GM19035 (cell line): ENCODE data around the gene DNPH1.
A peak's percentile ranks its signal among the peaks of the same experiment; 100 is the strongest.

Source experiments
- ATAC-seq: cut with Tn5 transposase; IDR thresholded peaks from one replicate; pipeline ENCODE4 v1.9.1; 2021; ENCODE audit not compliant: unreplicated experiment

DNPH1 gene

GRCh38 chr6:43185391-43185985 lies 43.8 kb downstream of the DNPH1 start:
- no peak for ATAC-seq

- no peak for ATAC-seq
Observed at GRCh38 chr6:43184268-43184985, 44.9 kb downstream of the DNPH1 start.

DNA sequence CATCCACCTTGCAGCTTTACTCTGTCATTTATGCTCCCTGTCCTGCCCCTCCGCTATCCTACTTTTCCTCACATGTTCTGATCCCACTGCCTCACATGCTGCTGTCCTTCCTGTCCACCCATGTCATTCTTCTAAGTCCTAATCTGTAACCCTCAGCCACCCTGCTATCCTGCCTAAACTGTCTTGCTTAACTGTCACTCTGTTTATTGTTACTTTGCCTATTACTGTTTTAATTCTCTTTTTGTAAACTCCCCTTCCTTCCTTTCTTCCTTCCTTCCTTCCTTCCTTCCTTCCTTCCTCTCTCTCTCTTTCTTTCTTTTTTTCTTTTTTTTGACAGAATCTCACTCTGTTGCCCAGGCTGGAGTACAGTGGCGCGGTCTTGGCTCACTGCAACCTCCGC lies 45.8 kb downstream of the DNPH1 start:
- ATAC-seq = no peak

DNA sequence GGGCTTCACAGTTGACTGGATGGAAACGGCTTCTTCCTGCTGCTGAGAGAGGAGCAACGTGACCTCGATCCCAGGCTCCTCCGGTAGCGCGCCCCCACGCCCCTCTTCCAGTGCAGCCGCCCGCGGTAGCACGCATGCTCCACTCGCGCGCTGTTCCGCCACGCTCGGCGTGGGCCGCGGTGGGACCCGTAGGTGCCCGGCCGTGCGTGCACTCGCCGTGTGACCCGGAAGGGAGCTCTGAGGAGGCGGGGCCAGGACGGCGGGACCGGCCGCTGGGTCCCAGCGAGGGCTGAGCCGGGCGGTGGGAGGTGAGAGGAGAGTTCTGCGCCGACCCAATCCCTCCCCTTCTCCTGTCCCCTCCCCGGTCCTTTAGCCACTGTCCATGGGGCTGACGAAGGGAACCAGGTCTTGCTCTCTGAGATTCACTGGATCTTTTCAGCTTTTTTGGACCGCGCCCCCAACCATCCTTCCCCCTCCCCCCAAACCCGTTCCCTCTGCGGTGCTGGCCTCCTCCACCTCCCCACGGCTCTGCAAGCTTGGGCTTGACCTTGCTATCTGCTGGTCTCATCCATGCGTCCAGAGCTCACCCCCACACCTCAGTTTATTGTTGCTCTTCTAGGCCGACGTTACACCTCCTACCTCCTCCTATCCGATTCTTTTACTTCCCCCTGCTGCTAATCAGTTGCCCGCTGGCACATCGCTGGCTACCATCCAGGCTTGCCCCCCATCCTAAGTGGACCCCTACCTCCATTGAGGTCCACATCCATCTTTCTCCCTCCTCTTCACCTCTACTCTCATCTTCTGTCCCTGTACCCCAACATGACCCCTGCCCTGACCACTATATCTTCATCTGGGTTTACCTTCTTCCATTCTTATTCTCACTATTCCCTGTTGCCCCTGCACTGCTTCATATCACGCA lies 47.1 kb downstream of the DNPH1 start, which contains the start of gene CUL9:
TSS of gene CUL9 (plus strand) at position 255 of the 919 bp plus-strand sequence. CDS start 2,115 bp downstream, outside the sequence.
- peak; percentile 97 for ATAC-seq

GRCh38 chr6:43181621-43181941 lies 47.7 kb downstream of the DNPH1 start:
- no peak for ATAC-seq

GRCh38 chr6:43180985-43181384 lies 48.3 kb downstream of the DNPH1 start:
- no peak for ATAC-seq

GRCh38 chr6:43180058-43180457 lies 49.2 kb downstream of the DNPH1 start:
- ATAC-seq = no peak

GRCh38 chr6:43178951-43179830 lies 50.1 kb downstream of the DNPH1 start:
- ATAC-seq = no peak

DNA sequence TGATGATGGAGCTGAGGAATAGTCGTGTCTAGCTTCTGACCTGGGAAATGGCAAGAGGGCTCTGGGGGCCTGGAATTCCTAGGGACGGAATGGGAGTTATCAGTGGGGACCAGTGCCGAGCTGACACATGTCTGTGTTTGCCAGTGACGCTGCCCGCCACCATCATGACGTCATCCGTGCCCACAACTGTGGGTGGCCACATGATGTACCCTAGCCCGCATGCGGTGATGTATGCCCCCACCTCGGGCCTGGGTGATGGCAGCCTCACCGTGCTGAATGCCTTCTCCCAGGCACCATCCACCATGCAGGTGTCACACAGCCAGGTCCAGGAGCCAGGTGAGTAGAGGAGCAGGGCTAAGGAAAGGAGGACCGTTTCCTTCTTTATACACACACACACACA lies 51.1 kb downstream of the DNPH1 start:
- ATAC-seq = no peak

DNA sequence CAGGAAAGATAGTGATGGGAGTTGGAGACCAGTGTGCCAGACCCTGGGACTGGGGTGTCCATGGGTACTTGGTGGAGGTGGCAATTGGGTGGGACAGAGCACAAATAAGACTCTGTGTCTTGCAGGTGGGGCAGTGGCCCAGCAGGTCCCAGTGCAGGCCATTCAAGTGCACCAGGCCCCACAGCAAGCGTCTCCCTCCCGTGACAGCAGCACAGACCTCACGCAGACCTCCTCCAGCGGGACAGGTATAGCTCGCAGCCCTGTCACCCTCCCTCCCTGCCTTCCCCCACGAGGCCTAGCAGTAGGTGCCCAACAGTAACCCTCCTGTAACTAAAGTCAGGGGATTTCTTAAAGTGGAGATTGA lies 52.9 kb downstream of the DNPH1 start:
- ATAC-seq = no peak

DNA sequence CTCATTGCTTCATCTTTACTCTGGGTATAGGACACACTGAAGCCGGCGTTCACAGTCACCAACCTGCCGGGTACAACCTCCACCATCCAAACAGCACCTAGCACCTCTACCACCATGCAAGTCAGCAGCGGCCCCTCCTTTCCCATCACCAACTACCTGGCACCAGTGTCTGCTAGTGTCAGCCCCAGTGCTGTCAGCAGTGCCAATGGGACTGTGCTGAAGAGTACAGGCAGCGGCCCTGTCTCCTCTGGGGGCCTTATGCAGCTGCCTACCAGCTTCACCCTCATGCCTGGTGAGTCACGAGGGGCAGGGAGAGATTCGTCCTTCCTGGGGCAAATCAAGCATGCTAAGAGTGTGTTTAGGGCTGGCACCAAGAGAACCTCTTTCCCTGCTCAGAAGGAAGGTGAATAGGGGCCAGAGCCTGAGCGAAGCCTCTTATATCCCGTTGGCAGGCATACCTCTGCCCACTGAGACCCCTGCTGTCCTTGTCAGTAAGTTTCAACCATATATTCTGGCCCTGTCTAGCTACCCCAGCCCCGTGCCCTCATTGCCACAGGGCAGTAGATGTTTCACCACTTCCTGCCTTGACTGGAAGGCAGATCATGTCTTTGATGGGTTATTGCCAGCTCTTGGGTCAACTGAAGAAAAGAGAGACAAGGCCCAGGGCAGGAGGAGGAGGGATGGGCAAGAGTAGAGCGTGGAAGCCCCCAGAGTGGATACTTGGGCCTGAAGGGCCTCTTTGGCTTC lies 53.4 kb downstream of the DNPH1 start:
- no peak for ATAC-seq
